NT2/D1 (cell line): ENCODE measurements around the gene ENTPD7.

Source experiments
- SUZ12 ChIP-seq: IDR thresholded peaks from 2 replicates; pipeline ENCODE4 v1.6.1; 2011; ENCODE audit not compliant: insufficient read length, insufficient read depth; ENCODE audit errors: extremely low read depth
- YY1 ChIP-seq: IDR thresholded peaks from 2 replicates; pipeline ENCODE4 v1.6.1; 2011; ENCODE audit not compliant: insufficient read length, insufficient read depth
- ZNF274 ChIP-seq: IDR thresholded peaks from 2 replicates; pipeline ENCODE4 v1.6.1; 2011; ENCODE audit warnings: mild to moderate bottlenecking, low read depth, low read length

DNA sequence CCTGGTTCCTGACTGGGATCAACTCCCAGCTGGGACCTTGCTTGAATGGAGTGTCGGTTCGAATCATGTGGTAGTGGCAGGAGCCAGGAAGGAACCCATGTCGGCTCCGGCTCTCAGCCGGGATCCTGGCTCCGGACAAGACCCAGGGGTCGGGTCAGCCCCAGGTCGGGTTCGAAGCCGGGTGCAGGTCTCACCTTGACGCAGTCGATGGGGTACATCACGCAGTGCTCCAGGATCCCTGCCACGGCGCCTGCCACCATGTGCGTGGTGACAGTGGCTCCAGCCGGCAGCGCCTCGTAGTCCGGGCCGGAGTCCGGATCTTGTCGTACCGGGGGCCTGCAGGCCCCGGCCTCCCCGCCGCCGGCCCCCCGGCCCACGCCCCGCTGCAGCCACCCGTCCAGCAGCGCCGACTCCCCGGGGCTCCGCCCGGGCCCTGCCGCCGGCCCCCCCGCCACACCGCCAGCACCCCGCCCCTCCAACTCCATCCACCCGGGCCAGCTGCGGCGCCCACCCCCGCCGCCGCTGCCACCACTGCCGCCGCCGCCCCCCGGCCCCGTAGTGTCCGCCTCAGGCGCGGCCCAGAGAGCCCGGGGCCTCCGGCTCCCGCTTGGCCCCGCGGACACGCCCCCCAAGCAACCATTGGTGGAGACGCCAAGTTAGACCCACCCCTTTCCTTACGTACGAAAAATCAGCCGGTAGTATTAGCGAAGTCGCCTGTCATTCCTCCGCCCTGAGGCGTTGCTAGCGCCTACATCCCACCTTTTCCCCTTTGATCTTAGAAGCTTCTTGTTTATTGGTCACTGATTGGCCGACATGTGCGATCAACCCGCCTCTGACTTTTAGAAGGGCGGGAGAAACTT lies 39.2 kb upstream of the ENTPD7 start, which contains the start of gene SLC25A28:
- TF ChIP-seq ZNF274 (no peak), SUZ12 (no peak), YY1 (no peak)
